NCI-H226 (cell line): ENCODE data around the gene LCE3B.
"Not testable (repeated sequence)": the region's sequence is repeated elsewhere in the genome, so short reads cannot be mapped to it uniquely, and the experiment has no call there.

ENCODE experiments used
- DNase-seq: peaks from one replicate; pipeline ENCODE4 v3.0.0-alpha.2; 2015

Gene LCE3B

GRCh38 chr1:152613511-152613910, at the start of gene LCE3B:
LCE3B (plus strand) TSS chr1:152613811; CDS start chr1:152613811, 0 bp downstream.
- no peak for DNase-seq

DNA sequence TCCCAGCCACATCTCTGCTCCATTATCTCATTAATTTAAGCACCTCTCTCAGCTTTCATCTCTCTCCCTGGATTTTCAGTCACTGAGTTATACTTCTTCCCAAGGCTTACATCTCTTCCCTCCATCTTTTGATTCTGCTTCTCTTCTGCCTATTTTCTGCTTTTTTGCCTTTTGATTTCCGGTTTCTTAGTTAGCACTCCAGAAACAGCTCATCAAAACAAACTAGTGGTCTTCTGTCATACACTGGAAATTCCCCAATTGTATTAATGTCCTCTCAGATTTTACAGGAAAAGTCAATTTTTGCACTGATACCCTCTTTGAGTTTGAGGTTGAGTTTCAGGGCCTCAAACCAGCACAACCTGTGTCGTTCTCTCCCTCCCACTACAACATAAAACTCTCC, 48.5 kb upstream of the LCE3B start:
- no peak for DNase-seq

DNA sequence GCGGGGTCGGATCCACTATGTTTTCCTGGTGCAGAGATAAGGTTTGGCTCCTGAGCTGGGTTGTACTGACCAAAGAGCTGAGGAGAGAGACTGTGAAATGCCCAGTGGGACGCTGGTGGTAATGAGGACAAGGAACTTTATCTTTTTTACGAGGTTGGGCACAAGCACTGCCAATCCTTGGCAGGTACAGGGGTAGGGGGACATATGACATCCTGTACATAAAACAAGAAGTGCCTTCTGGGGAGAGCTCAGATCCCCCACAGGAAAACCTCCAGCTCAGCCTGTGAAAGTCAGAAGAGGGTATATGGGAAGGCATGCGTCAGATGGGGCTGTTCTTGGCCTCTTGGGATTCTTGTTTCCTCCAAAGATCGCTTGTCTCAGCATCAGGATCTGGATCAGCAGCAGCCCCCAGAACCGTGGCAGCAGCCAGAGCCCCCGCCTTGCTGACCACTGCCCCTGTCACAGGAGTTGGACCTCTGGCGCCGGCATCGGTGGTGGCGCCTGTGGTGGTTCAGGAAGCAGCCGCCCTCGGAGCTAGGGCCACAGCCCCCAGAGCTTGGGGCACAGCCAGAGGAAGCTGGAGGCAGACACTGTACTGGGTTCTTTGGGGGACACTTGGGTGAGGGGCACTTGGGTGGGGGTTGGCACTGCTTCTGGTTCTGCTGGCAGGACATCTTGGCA, 47.9 kb upstream of the LCE3B start:
- DNase-seq, result no peak

- DNase-seq, result no peak
Observed at GRCh38 chr1:152566681-152567080, 46.9 kb upstream of the LCE3B start, which contains the start of gene LCE3E. LCE3E (minus strand) TSS chr1:152566780; CDS start chr1:152566208, 572 bp downstream.

DNA sequence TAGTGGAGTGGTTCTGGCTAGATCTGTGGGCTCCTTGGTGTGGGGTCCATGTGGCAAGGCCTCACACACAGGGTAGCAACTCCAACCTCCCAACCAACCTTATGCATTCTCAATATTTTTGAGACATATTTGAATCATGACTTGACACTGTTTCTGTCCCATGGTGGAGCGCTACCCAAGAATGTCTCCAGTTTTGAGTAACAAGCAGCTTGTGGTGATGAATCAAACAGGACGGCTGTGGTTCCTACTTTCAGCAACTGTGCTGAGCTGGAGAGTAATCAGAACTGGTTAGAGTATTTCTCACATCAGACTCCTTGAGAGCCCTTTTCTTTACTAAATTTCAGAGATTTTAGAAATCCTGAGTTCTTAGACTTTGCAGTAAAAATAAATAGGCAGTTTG, 36.4 kb upstream of the LCE3B start:
- DNase-seq, result no peak

GRCh38 chr1:152579526-152579925, 34.1 kb upstream of the LCE3B start:
- not testable (repeated sequence) for DNase-seq

- no peak for DNase-seq
Observed at GRCh38 chr1:152580433-152580832, 33.2 kb upstream of the LCE3B start, which contains the start of gene LCE3D. LCE3D (minus strand) TSS chr1:152580516; CDS start chr1:152579936, 580 bp downstream.

DNA sequence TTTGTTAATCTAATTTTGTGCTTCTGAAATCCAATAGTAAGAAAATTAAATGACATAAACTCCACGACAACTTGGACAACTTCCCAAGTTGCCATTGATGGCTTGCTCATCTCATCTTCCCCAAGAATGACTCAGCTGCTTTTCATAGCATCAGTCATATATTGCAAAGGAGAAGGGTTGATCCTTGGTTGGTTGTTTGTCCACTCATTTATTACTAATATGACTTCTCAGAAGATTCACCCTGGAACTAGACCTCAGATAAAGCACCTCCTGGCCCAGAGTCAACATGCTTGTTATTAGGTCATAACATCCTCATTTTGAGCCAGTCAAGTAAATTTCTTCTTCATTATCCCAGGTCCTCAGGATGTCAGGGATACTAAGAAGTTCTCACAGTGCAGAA, 31.0 kb upstream of the LCE3B start:
- peak; percentile 15 for DNase-seq

DNA sequence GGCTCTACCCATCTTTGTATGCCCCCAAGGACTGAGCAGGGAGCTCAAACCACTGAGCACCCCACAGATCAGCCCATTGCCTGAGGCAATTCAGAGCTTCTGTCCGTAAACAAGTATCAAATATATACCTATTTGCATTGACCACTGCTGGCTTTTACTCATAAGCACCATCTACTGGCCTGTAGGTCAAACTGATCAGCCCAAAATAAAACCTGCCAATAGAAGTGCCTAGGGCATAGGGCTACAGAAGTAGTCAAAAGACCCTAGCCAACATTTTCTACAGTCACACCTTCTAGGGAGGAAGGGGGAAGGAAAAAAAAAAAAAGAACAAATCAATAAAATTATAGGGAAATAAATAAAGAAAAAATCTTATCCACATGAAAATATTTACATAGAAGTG, 28.0 kb upstream of the LCE3B start:
- no peak for DNase-seq

GRCh38 chr1:152596986-152597385, 16.6 kb upstream of the LCE3B start:
- no peak for DNase-seq

DNA sequence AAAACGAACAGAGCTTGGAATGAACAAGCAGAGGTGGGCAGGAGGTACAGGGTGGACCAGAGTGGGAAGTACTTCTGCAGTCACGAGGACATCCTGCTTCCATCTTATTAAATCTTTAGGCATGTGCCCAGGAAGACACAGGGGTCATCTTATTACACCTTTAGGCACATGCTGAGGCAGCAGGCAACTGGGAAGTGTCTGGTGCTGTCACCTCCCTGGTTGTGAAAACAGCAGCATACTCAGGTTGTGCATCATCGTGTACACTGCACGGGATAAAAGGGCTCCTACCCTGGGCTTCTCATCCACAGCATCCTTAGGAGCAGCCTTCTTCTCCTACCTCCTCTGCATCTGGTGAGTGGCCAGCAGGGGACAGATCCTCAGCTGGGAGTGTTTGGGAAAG, 13.7 kb upstream of the LCE3B start, which contains the start of gene LCE3C:
LCE3C (plus strand) TSS at position 301 of the 400 bp plus-strand sequence. CDS start 498 bp downstream, outside the sequence.
- DNase-seq, result no peak

DNA sequence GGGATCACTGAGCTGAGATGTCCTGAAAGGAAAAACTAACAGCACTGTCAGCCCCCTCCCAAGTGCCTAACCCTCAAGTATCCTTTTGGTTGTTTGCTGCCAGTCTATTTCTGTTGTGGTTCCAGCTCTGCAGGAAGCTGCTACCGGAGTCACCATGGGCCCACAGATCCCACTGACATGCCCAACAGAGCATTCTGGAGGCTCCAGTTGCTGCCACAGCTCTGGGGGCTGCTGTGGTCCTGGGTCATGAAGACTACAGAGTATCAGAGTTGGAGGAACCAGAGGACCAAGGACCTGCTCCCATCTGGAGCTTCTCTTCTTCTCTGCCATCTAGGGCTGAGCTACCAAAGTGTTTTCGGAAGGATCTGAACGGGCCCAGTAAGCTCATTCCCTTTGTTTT, 8.4 kb downstream of the LCE3B start:
- no peak for DNase-seq

GRCh38 chr1:152622803-152623202, 9.2 kb downstream of the LCE3B start, which contains the start of gene LCE3A:
LCE3A (minus strand) TSS chr1:152623103; CDS start chr1:152623103, 0 bp downstream.
- no peak for DNase-seq

GRCh38 chr1:152623203-152623844, 9.7 kb downstream of the LCE3B start:
- no peak for DNase-seq

DNA sequence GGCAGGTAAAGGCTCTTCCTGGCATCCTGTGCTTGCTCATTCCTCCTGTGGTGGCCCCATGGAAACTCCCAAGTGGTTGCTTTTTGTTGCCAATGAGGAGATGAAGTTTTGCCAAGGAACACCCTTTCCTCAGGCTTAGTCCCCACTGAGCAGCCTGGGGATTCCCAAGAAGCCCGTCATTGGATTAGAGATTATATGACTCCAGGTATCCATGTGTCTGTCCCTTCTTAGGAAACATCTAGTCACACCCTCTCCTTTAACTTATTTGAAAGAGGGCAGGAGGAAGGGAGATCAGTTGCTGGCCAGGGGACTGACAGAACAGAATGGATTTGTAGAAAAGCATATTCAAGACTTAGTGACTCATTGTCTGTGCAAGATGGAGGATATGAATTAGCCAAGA, 13.1 kb downstream of the LCE3B start:
- no peak for DNase-seq

DNA sequence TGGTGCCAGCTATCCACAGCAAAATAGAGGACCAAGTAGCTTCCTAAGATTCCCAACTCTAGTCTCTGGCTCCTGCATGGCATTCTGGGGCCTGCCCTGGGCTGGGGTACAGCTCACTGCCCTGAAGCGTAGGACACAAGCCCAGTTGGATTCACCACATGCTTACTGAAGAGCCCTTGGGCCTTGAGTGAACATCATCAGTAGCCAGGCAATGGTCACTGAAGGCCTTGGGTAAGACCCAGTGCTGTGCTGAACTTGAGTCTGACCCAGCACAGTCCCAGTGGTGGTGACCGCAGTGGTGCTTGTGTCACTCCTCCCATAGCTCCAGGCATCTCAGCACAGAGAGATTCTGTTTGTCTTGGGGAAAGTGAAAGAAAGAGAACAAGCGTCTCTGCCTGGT, 17.0 kb downstream of the LCE3B start:
- no peak for DNase-seq

DNA sequence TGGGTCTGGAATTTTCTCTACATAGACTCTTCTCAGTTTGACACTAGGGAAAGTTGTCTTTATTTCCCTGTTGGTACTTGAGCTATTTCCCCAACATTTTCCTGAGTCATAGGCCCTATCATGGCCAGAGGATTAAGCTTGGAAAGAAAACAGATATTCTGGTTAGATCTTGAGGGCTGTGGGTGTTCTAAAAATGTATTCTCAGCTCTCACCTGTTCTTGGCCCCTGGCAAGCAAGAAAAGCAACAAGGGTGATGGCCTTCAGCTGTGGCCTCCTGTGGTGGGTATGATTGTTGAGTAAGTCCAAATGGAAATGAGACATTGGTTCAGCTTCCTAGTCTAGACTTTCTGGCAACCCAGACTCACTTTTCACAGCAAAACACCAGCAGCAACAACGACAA, 26.7 kb downstream of the LCE3B start:
- DNase-seq, result no peak

GRCh38 chr1:152643945-152644344, 30.3 kb downstream of the LCE3B start:
- DNase-seq, result no peak

- no peak for DNase-seq
Observed at GRCh38 chr1:152645146-152645545, 31.5 kb downstream of the LCE3B start.

GRCh38 chr1:152646656-152647055, 33.0 kb downstream of the LCE3B start:
- DNase-seq, result no peak

DNA sequence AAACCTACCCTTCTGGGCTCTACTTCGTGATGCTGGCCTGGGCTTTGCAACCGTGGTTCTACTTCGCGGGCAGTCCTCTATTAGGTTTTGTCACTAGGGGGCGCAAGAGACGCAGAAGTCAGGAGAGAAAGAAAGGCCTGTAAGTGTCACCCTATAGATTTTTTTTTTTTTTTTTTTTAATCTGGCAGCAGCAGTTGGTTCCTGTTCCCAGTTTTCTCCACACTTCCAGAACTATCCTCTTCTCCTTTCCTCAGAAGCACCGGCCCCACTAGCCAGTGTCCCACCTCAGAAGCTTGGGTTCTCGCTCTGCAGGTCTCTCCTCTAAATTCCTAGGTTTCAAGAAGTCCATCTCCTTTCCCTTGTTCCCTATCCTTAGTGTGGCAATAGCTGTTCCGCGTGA, 40.5 kb downstream of the LCE3B start:
- peak; percentile 48 for DNase-seq

DNA sequence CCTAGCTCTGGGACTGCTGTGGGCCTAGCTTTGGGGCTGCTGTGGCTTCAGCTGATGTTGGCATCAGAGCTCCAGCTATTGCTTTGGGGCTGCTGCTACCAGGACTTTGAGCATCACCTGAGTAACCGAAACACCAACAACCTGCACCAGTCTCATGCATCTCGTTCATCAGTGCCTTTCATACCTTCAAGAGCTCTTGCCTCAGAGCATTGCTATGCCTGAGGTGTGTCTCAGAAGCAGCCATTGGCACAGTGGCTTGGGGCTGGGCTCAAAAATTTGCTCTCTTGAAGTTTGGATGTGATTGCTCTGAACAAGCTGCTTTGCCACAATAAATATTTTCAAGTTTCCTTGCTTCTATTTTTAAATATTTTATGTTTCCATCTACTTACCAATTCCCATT, 42.8 kb downstream of the LCE3B start:
- DNase-seq, result no peak

GRCh38 chr1:152657677-152658076, 44.1 kb downstream of the LCE3B start:
- no peak for DNase-seq

DNA sequence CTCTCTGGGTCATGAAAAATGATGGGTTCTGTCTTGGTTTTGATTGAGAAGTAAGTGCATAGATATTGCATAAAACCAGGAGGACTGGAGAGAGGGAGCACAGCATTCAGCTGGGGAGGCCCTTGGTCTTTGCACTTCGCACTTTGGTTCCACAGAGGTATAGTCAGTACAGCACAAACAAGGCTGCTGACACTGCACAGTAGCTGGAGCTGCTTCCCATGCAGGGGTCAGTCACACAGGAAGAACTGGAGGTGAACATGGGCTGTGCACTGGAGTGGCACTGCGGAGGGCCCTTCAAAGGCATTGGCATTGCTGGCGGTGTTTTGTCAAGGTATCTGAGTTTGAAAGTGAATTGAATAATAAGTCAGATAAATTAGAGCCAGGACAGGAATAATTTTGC, 45.0 kb downstream of the LCE3B start:
- no peak for DNase-seq
